ENCODE results near the gene TLNRD1.

DNA sequence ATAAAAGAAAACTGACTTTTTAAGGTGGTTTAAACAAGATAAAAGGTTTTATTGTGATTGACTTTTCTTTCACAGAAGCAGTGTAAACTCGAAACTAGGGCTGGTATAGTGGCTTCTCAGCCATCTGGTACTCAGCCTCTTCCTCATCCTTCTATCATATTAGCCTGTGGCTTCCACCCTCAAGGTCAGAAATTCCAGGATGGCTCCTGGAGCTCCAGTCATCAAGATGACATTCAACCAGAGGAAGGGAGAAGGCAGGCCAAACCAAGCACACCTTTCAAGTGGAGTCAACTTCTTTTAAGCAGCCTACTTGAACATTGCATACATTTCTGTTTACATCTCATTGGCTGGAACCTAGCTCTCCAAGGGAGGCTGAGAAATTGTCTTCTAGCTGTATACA, 9.8 kb upstream of the TLNRD1 start:
- no peak for TF ChIP-seq CTCF (optimal IDR thresholded peaks at IDR 0.05 in 1 of 3, IDR thresholded peaks at IDR 0.05 in 1 of 3, conservative IDR thresholded peaks at IDR 0.05 in 1 of 3; ENCODE audit: extremely low read depth in 1 of 3, insufficient read depth in 2 of 3, low read length in 3 of 3)
- no peak for TF ChIP-seq EZH2 (IDR thresholded peaks at IDR 0.05; ENCODE audit: low read length)

Measured in keratinocyte (primary cell).